HFFc6 (cell line): ENCODE measurements around the gene ZNF277. TPM values are rescaled to one million over a fixed set of nuclear protein-coding genes. Genes with fewer than 3 reads are reported as not detected.

Source experiments
- DNase-seq: peaks from one replicate; pipeline ENCODE4 v3.0.0-alpha.2; 2018
- H3K27ac Mint-ChIP-seq: 2 replicates; pipeline ENCODE4 v1.8.0; 2020; ENCODE audit warnings: mild to moderate bottlenecking, mixed read lengths
- H3K27me3 Mint-ChIP-seq: 2 replicates; pipeline ENCODE4 v1.8.0; 2021; ENCODE audit warnings: mild to moderate bottlenecking, moderate library complexity, mixed read lengths; ENCODE audit not compliant: insufficient read depth
- H3K36me3 Mint-ChIP-seq: 2 replicates; pipeline ENCODE4 v1.8.0; 2021; ENCODE audit warnings: low read depth, mixed read lengths
- H3K4me1 Mint-ChIP-seq: 2 replicates; pipeline ENCODE4 v1.8.0; 2020; ENCODE audit warnings: low read depth, mixed read lengths
- H3K4me3 Mint-ChIP-seq: 2 replicates; pipeline ENCODE4 v1.8.0; 2020; ENCODE audit warnings: mild to moderate bottlenecking, moderate library complexity, mixed read lengths
- H3K9me3 Mint-ChIP-seq: 2 replicates; pipeline ENCODE4 v1.8.0; 2020; ENCODE audit warnings: mild to moderate bottlenecking, mixed read lengths
- total RNA-seq, 6 experiments: library from RNA; stranded (reverse); fragmentation: NEBNext Ultra II Directional; extraction: Animal tissue kit (Norgen Biotek cat#: 25700); gene quantifications; 2 replicates in 1 of 6; 3 replicates in 5 of 6; pipeline ENCODE4 v1.2.3, GENCODE V29; 2021
- TF ChIP-seq, protein P1 (sequence below): fragments of 200-600 bp; sonication (generic); IDR thresholded peaks from 2 replicates; pipeline ENCODE4 v1.5.0; 2021; ENCODE audit warnings: antibody characterized with exemption, mild to moderate bottlenecking

ZNF277 gene
- total RNA-seq, 6 experiments from 2014 or later, result 9.5 to 14.6 (median 13.5) TPM

- TF ChIP-seq, protein P1, sequence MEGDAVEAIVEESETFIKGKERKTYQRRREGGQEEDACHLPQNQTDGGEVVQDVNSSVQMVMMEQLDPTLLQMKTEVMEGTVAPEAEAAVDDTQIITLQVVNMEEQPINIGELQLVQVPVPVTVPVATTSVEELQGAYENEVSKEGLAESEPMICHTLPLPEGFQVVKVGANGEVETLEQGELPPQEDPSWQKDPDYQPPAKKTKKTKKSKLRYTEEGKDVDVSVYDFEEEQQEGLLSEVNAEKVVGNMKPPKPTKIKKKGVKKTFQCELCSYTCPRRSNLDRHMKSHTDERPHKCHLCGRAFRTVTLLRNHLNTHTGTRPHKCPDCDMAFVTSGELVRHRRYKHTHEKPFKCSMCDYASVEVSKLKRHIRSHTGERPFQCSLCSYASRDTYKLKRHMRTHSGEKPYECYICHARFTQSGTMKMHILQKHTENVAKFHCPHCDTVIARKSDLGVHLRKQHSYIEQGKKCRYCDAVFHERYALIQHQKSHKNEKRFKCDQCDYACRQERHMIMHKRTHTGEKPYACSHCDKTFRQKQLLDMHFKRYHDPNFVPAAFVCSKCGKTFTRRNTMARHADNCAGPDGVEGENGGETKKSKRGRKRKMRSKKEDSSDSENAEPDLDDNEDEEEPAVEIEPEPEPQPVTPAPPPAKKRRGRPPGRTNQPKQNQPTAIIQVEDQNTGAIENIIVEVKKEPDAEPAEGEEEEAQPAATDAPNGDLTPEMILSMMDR, result no peak
- H3K27me3 Mint-ChIP-seq, result no peaks in the 10 kb centered on the region; the same call in 1 of the 2 replicates
- H3K27ac Mint-ChIP-seq, result no peak overlapping the region
- no peaks in the 10 kb centered on the region for H3K36me3 Mint-ChIP-seq
- no peaks in the 10 kb centered on the region for H3K9me3 Mint-ChIP-seq
- H3K4me3 Mint-ChIP-seq, result no peak overlapping the region
- H3K4me1 Mint-ChIP-seq, result no peaks in the 10 kb centered on the region
- no peak for DNase-seq
Measured at GRCh38 chr7:112282476-112283188, 76.1 kb downstream of the ZNF277 start.

- Mint-ChIP-seq H3K4me1 (no peaks in the 10 kb centered on the region), H3K4me3 (no peak overlapping the region)
- no peak for DNase-seq
Measured at GRCh38 chr7:112283382-112283910, 77.0 kb downstream of the ZNF277 start.

GRCh38 chr7:112286250-112287086 lies 80.0 kb downstream of the ZNF277 start:
- no peak for DNase-seq
- Mint-ChIP-seq H3K4me1 (peaks cover 23% of the 10 kb centered on the region), H3K4me3 (no peak overlapping the region), H3K27me3 (no peaks in the 10 kb centered on the region), H3K27ac (no peak overlapping the region), H3K9me3 (no peaks in the 10 kb centered on the region), H3K36me3 (no peaks in the 10 kb centered on the region)
- TF ChIP-seq, protein P1, result no peak

More at GRCh38 chr7:112283382-112283910, 77.0 kb downstream of the ZNF277 start:
- Mint-ChIP-seq H3K27ac (no peak overlapping the region), H3K9me3 (no peaks in the 10 kb centered on the region), H3K27me3 (no peaks in the 10 kb centered on the region; the same call in 1 of the 2 replicates), H3K36me3 (no peaks in the 10 kb centered on the region)
- TF ChIP-seq, protein P1, result no peak

- H3K4me3 Mint-ChIP-seq, result no peak overlapping the region
- no peak overlapping the region for H3K27ac Mint-ChIP-seq
- no peaks in the 10 kb centered on the region for H3K27me3 Mint-ChIP-seq
- DNase-seq, result no peak
- H3K9me3 Mint-ChIP-seq, result no peaks in the 10 kb centered on the region
- TF ChIP-seq, protein P1, result no peak
- H3K4me1 Mint-ChIP-seq, result peaks cover 23% of the 10 kb centered on the region
- H3K36me3 Mint-ChIP-seq, result no peaks in the 10 kb centered on the region
Measured at GRCh38 chr7:112288301-112288700, 81.8 kb downstream of the ZNF277 start.

DNA sequence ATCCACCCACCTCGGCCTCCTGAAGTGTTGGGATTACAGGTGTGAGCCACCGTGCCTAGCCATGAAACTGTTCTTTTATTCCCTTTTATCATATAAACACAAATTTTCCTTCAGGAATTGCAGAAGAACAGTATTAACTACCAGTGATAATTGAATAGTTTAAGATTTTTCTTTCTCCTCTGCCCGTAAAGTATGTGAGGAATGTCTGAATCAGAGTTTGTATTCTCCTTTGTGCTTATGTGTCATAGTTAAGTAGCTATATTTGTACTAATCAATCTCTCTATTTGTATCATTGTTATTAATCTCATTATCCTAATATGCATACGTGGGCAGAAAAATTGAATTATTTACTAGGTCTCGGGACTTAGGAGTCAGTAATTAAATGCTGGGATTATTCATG lies 83.6 kb downstream of the ZNF277 start:
- Mint-ChIP-seq H3K27ac (peak overlapping the region; percentile 8; the same call in 1 of the 2 replicates), H3K9me3 (no peaks in the 10 kb centered on the region), H3K4me3 (peak overlapping the region; percentile 7; the same call in 1 of the 2 replicates), H3K36me3 (no peaks in the 10 kb centered on the region), H3K27me3 (no peaks in the 10 kb centered on the region), H3K4me1 (peaks cover 23% of the 10 kb centered on the region)
- peak; percentile 40 for DNase-seq
- TF ChIP-seq, protein P1, result no peak
